Activated naive CD8-positive, alpha-beta T cell treated with anti-CD3 and anti-CD28 coated beads, Interleukin-2, amount 50 U/mL, for 24 hours (primary cell): ENCODE results near the gene CYP2A7.
A peak's percentile ranks its signal among the peaks of the same experiment; 100 is the strongest.
"Not testable (repeated sequence)": the region's sequence is repeated elsewhere in the genome, so short reads cannot be mapped to it uniquely, and the experiment has no call there.

Experiments
- ATAC-seq: fragments of 150-1000 bp; cut with Tn5 transposase; one replicate; pipeline ENCODE4 v1.10.0; 2021
- DNase-seq: peaks from one replicate; pipeline ENCODE4 v3.0.0; 2021
- H3K27ac Mint-ChIP-seq: one replicate; pipeline ENCODE4 v1.8.0; 2021; ENCODE audit warnings: mild to moderate bottlenecking, mixed read lengths
- H3K27me3 Mint-ChIP-seq: one replicate; pipeline ENCODE4 v1.8.0; 2021; ENCODE audit warnings: mixed read lengths
- H3K36me3 Mint-ChIP-seq: one replicate; pipeline ENCODE4 v1.8.0; 2021; ENCODE audit warnings: low read depth, mixed read lengths
- H3K4me1 Mint-ChIP-seq: one replicate; pipeline ENCODE4 v1.8.0; 2021; ENCODE audit warnings: mixed read lengths
- H3K4me3 Mint-ChIP-seq: one replicate; pipeline ENCODE4 v1.8.0; 2021; ENCODE audit warnings: mild to moderate bottlenecking, moderate library complexity, mixed read lengths
- H3K9me3 Mint-ChIP-seq: one replicate; pipeline ENCODE4 v1.8.0; 2021; ENCODE audit warnings: mixed read lengths

CYP2A7 gene

GRCh38 chr19:40907968-40908735, 26.1 kb upstream of the CYP2A7 start:
- no peaks in the 10 kb centered on the region for H3K27me3 Mint-ChIP-seq
- H3K9me3 Mint-ChIP-seq = no peaks in the 10 kb centered on the region
- H3K36me3 Mint-ChIP-seq = no peaks in the 10 kb centered on the region
- ATAC-seq (peak; percentile 57), DNase-seq (peak; percentile 65)
- no peak overlapping the region for H3K27ac Mint-ChIP-seq
- peak overlapping the region; percentile 58 for H3K4me3 Mint-ChIP-seq
- H3K4me1 Mint-ChIP-seq = peaks cover 4% of the 10 kb centered on the region

- H3K9me3 Mint-ChIP-seq = no peaks in the 10 kb centered on the region
- H3K4me1 Mint-ChIP-seq = peaks cover 4% of the 10 kb centered on the region
- ATAC-seq (no peak), DNase-seq (no peak)
- no peak overlapping the region for H3K27ac Mint-ChIP-seq
- no peak overlapping the region for H3K4me3 Mint-ChIP-seq
- no peaks in the 10 kb centered on the region for H3K27me3 Mint-ChIP-seq
- H3K36me3 Mint-ChIP-seq = no peaks in the 10 kb centered on the region
These were observed 24.5 kb upstream of the CYP2A7 start for GRCh38 chr19:40906512-40906911.

- DNase-seq, H3K4me3 Mint-ChIP-seq: not testable (repeated sequence)
These were observed 22.7 kb upstream of the CYP2A7 start for GRCh38 chr19:40904673-40905156.

GRCh38 chr19:40901975-40902750, 20.1 kb upstream of the CYP2A7 start:
- not testable (repeated sequence) for H3K27ac Mint-ChIP-seq, ATAC-seq, H3K4me3 Mint-ChIP-seq, H3K4me1 Mint-ChIP-seq, H3K27me3 Mint-ChIP-seq, H3K9me3 Mint-ChIP-seq, H3K36me3 Mint-ChIP-seq, DNase-seq

More at GRCh38 chr19:40904673-40905156, 22.7 kb upstream of the CYP2A7 start:
- H3K27ac Mint-ChIP-seq, H3K27me3 Mint-ChIP-seq, H3K36me3 Mint-ChIP-seq, H3K9me3 Mint-ChIP-seq, ATAC-seq: not testable (repeated sequence)
- peaks cover 11% of the 10 kb centered on the region for H3K4me1 Mint-ChIP-seq

GRCh38 chr19:40900521-40900920, 18.5 kb upstream of the CYP2A7 start:
- not testable (repeated sequence) for H3K4me1 Mint-ChIP-seq, H3K27me3 Mint-ChIP-seq, H3K27ac Mint-ChIP-seq, H3K36me3 Mint-ChIP-seq, H3K9me3 Mint-ChIP-seq, DNase-seq, H3K4me3 Mint-ChIP-seq, ATAC-seq

GRCh38 chr19:40899964-40900363, 17.9 kb upstream of the CYP2A7 start:
- H3K27me3 Mint-ChIP-seq, H3K4me3 Mint-ChIP-seq, H3K4me1 Mint-ChIP-seq, H3K9me3 Mint-ChIP-seq, DNase-seq, H3K36me3 Mint-ChIP-seq, H3K27ac Mint-ChIP-seq: not testable (repeated sequence)
- ATAC-seq = peak; percentile 28

GRCh38 chr19:40896843-40897789, 15.1 kb upstream of the CYP2A7 start:
- DNase-seq, H3K27me3 Mint-ChIP-seq, H3K4me1 Mint-ChIP-seq, ATAC-seq, H3K36me3 Mint-ChIP-seq, H3K4me3 Mint-ChIP-seq, H3K9me3 Mint-ChIP-seq: not testable (repeated sequence)
- peak overlapping the region; percentile 23 for H3K27ac Mint-ChIP-seq

GRCh38 chr19:40896418-40896796, 14.4 kb upstream of the CYP2A7 start:
- Mint-ChIP-seq H3K4me1 (peaks cover 7% of the 10 kb centered on the region), H3K9me3 (no peaks in the 10 kb centered on the region), H3K27ac (no peak overlapping the region), H3K27me3 (peaks cover 2% of the 10 kb centered on the region), H3K4me3 (no peak overlapping the region), H3K36me3 (no peaks in the 10 kb centered on the region)
- no peak for ATAC-seq
- no peak for DNase-seq

- Mint-ChIP-seq H3K27me3 (peaks cover 5% of the 10 kb centered on the region), H3K4me1 (no peaks in the 10 kb centered on the region), H3K9me3 (no peaks in the 10 kb centered on the region), H3K36me3 (no peaks in the 10 kb centered on the region), H3K27ac (no peak overlapping the region), H3K4me3 (no peak overlapping the region)
- DNase-seq = no peak
- no peak for ATAC-seq
These were observed 11.1 kb upstream of the CYP2A7 start for GRCh38 chr19:40893112-40893511.

- no peaks in the 10 kb centered on the region for H3K4me1 Mint-ChIP-seq
- no peaks in the 10 kb centered on the region for H3K9me3 Mint-ChIP-seq
- no peak for ATAC-seq
- DNase-seq = no peak
- H3K4me3 Mint-ChIP-seq = no peak overlapping the region
- no peaks in the 10 kb centered on the region for H3K36me3 Mint-ChIP-seq
- peaks cover 5% of the 10 kb centered on the region for H3K27me3 Mint-ChIP-seq
- H3K27ac Mint-ChIP-seq = no peak overlapping the region
These were observed 7.3 kb upstream of the CYP2A7 start for GRCh38 chr19:40889366-40889765.

GRCh38 chr19:40888191-40888590, 6.2 kb upstream of the CYP2A7 start:
- H3K27ac Mint-ChIP-seq = no peak overlapping the region
- H3K36me3 Mint-ChIP-seq = no peaks in the 10 kb centered on the region
- H3K27me3 Mint-ChIP-seq = peaks cover 5% of the 10 kb centered on the region
- no peak for ATAC-seq
- H3K4me1 Mint-ChIP-seq = no peaks in the 10 kb centered on the region
- no peaks in the 10 kb centered on the region for H3K9me3 Mint-ChIP-seq
- no peak overlapping the region for H3K4me3 Mint-ChIP-seq
- no peak for DNase-seq

- ATAC-seq, H3K9me3 Mint-ChIP-seq, DNase-seq, H3K27ac Mint-ChIP-seq, H3K4me3 Mint-ChIP-seq, H3K36me3 Mint-ChIP-seq, H3K4me1 Mint-ChIP-seq: not testable (repeated sequence)
- H3K27me3 Mint-ChIP-seq = peaks cover 20% of the 10 kb centered on the region
These were observed 2.3 kb upstream of the CYP2A7 start for GRCh38 chr19:40884187-40884931.

GRCh38 chr19:40879349-40879748, 2.7 kb downstream of the CYP2A7 start:
- not testable (repeated sequence) for H3K9me3 Mint-ChIP-seq, H3K4me1 Mint-ChIP-seq, H3K4me3 Mint-ChIP-seq, ATAC-seq, H3K36me3 Mint-ChIP-seq, DNase-seq, H3K27ac Mint-ChIP-seq
- H3K27me3 Mint-ChIP-seq = peaks cover 39% of the 10 kb centered on the region

- DNase-seq (peak; percentile 97), ATAC-seq (peak; percentile 94)
- H3K27ac Mint-ChIP-seq, H3K4me1 Mint-ChIP-seq, H3K36me3 Mint-ChIP-seq, H3K9me3 Mint-ChIP-seq: not testable (repeated sequence)
- peaks cover 31% of the 10 kb centered on the region for H3K27me3 Mint-ChIP-seq
- H3K4me3 Mint-ChIP-seq = peak overlapping the region; percentile 59
These were observed 6.5 kb downstream of the CYP2A7 start for GRCh38 chr19:40875526-40875951.
